ENCODE measurements around the gene LPIN2.

Gene LPIN2

GRCh38 chr18:2979871-2980790, 32.8 kb downstream of the LPIN2 start:
- no peak for DNase-seq (ENCODE audit: extremely low read depth, insufficient read length)
- H3K27me3 ChIP-seq (replicated peaks; ENCODE audit: control insufficient read depth, insufficient read depth, low read length): no peaks in the 10 kb centered on the region
- no peaks in the 10 kb centered on the region for H3K36me3 ChIP-seq (ENCODE audit: control insufficient read depth, insufficient read depth, low read length)
- TF ChIP-seq, protein P1, sequence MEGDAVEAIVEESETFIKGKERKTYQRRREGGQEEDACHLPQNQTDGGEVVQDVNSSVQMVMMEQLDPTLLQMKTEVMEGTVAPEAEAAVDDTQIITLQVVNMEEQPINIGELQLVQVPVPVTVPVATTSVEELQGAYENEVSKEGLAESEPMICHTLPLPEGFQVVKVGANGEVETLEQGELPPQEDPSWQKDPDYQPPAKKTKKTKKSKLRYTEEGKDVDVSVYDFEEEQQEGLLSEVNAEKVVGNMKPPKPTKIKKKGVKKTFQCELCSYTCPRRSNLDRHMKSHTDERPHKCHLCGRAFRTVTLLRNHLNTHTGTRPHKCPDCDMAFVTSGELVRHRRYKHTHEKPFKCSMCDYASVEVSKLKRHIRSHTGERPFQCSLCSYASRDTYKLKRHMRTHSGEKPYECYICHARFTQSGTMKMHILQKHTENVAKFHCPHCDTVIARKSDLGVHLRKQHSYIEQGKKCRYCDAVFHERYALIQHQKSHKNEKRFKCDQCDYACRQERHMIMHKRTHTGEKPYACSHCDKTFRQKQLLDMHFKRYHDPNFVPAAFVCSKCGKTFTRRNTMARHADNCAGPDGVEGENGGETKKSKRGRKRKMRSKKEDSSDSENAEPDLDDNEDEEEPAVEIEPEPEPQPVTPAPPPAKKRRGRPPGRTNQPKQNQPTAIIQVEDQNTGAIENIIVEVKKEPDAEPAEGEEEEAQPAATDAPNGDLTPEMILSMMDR (IDR thresholded peaks at IDR 0.05; ENCODE audit: insufficient read depth, low read length, poor library complexity, severe bottlenecking): no peak
- 0 out of 2 replicates have a peak overlapping the region, but pooled peaks have one; percentile 5 for H3K4me3 ChIP-seq (replicated peaks; ENCODE audit: low read depth, low read length)

- no peak overlapping the region; the same call in 1 of the 2 replicates for H3K4me3 ChIP-seq (replicated peaks; ENCODE audit: low read depth, low read length)
- DNase-seq (ENCODE audit: extremely low read depth, insufficient read length): no peak
These were observed 33.8 kb downstream of the LPIN2 start for GRCh38 chr18:2979129-2979528.

DNA sequence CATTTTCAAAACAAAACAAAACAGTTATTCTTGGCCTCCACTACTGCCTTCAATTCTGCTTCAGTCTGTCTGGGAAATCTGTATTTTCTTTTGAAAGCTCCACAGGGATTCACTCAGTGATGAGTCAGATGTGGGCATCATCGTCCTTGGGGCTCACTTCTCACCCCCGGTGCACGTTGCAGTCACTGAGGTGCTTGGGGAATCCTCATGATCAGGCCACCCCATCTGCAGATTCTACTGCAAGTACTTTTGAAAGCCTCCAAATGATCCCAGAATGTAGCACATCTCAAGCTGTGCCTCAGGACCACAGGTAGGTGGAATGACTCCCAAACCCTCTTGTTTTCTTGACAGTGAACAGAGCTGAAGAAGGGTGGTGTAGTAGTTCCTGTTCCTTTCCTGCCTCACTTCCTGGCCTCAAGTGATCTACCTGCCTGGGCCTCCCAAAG, 34.3 kb downstream of the LPIN2 start:
- no peaks in the 10 kb centered on the region for H3K36me3 ChIP-seq (ENCODE audit: control insufficient read depth, insufficient read depth, low read length)
- H3K4me3 ChIP-seq (replicated peaks; ENCODE audit: low read depth, low read length): peak overlapping the region; percentile 39
- no peak for DNase-seq (ENCODE audit: extremely low read depth, insufficient read length)
- TF ChIP-seq, protein P1 (IDR thresholded peaks at IDR 0.05; ENCODE audit: insufficient read depth, low read length, poor library complexity, severe bottlenecking): no peak
- H3K27me3 ChIP-seq (replicated peaks; ENCODE audit: control insufficient read depth, insufficient read depth, low read length): no peaks in the 10 kb centered on the region

More at GRCh38 chr18:2979129-2979528, 33.8 kb downstream of the LPIN2 start:
- Histone ChIP-seq H3K36me3 (ENCODE audit: control insufficient read depth, insufficient read depth, low read length) (no peaks in the 10 kb centered on the region), H3K27me3 (replicated peaks; ENCODE audit: control insufficient read depth, insufficient read depth, low read length) (no peaks in the 10 kb centered on the region)
- TF ChIP-seq, protein P1 (IDR thresholded peaks at IDR 0.05; ENCODE audit: insufficient read depth, low read length, poor library complexity, severe bottlenecking): no peak

DNA sequence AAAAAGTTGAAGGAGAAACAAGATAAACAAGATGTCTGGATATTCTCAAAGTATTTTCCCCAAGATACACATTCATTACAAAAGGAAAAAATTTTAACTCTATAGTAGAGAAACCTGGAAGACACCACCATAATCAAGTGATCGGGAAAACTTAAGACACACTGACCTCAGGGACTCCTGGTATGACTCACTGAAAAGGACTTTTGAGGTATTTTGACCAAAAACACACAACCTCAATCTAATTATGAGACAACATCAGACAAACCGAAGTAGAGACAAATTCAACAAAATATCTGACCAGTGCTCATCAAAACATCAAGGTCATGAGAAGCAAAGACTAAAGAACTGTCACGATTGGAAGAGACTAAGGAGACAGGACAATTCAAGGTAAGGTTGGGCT, 34.7 kb downstream of the LPIN2 start:
- H3K4me3 ChIP-seq (replicated peaks; ENCODE audit: low read depth, low read length): peak overlapping the region; percentile 39; the same call in 1 of the 2 replicates
- no peak for DNase-seq (ENCODE audit: extremely low read depth, insufficient read length)
- no peaks in the 10 kb centered on the region for H3K27me3 ChIP-seq (replicated peaks; ENCODE audit: control insufficient read depth, insufficient read depth, low read length)
- no peaks in the 10 kb centered on the region for H3K36me3 ChIP-seq (ENCODE audit: control insufficient read depth, insufficient read depth, low read length)
- TF ChIP-seq, protein P1 (IDR thresholded peaks at IDR 0.05; ENCODE audit: insufficient read depth, low read length, poor library complexity, severe bottlenecking): no peak

- DNase-seq (ENCODE audit: extremely low read depth, insufficient read length): no peak
- TF ChIP-seq, protein P1 (IDR thresholded peaks at IDR 0.05; ENCODE audit: insufficient read depth, low read length, poor library complexity, severe bottlenecking): no peak
- no peaks in the 10 kb centered on the region for H3K36me3 ChIP-seq (ENCODE audit: control insufficient read depth, insufficient read depth, low read length)
- H3K4me3 ChIP-seq (replicated peaks; ENCODE audit: low read depth, low read length): no peak overlapping the region
- no peaks in the 10 kb centered on the region for H3K27me3 ChIP-seq (replicated peaks; ENCODE audit: control insufficient read depth, insufficient read depth, low read length)
These were observed 36.5 kb downstream of the LPIN2 start for GRCh38 chr18:2976218-2977132.
